HPDE6-E6E7 (cell line): Measurements from ENCODE around the gene COPA.
"Not testable (repeated sequence)": the region's sequence is repeated elsewhere in the genome, so short reads cannot be mapped to it uniquely, and the experiment has no call there.

Experiments
- DNase-seq: peaks from one replicate; pipeline ENCODE4 v3.0.0; 2011; ENCODE audit warnings: missing footprints; ENCODE audit errors: extremely low spot score

COPA gene

DNA sequence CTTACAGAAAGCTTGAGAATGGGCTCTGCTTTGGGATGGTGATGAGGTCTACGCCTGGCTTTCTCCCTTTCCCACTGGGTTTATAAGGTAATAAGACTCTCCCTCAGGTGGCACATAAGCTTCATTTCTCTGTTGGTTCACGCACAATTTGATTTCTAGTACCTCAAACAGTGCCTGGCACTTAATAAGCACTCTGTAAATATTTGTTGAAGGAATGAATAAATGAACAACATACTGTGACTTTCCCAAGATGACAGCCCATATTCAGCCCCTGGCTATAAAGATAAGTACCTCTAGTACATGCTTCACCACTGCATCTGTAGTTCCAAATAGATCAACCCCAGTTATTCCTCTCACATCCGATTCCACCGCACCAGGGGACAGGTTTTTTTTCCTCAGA, 17.8 kb downstream of the COPA start:
- DNase-seq: no peak

GRCh38 chr1:160322831-160323230, 20.2 kb downstream of the COPA start:
- no peak for DNase-seq

DNA sequence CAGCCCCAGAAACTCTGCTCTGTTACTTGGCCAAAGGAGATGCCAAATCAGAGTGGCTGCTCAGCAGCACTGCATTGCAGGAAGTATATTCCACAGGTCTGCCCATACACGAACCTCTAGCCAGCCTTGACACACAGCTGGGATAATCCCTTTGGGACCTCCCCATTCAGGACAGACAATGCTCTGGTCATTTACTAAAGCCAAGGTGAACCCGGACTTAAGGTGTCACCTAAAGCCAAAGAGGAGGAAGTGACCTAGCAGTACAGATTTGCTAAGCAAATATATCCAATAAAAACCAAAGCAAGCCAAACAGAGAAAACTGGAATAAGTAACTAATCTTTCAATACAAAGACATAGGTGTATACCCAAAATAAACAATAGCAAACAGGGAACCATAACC, 27.7 kb downstream of the COPA start:
- no peak for DNase-seq

- DNase-seq: no peak
Observed at GRCh38 chr1:160309571-160309970, 33.5 kb downstream of the COPA start.

GRCh38 chr1:160309185-160309557, 33.9 kb downstream of the COPA start:
- DNase-seq: no peak

DNA sequence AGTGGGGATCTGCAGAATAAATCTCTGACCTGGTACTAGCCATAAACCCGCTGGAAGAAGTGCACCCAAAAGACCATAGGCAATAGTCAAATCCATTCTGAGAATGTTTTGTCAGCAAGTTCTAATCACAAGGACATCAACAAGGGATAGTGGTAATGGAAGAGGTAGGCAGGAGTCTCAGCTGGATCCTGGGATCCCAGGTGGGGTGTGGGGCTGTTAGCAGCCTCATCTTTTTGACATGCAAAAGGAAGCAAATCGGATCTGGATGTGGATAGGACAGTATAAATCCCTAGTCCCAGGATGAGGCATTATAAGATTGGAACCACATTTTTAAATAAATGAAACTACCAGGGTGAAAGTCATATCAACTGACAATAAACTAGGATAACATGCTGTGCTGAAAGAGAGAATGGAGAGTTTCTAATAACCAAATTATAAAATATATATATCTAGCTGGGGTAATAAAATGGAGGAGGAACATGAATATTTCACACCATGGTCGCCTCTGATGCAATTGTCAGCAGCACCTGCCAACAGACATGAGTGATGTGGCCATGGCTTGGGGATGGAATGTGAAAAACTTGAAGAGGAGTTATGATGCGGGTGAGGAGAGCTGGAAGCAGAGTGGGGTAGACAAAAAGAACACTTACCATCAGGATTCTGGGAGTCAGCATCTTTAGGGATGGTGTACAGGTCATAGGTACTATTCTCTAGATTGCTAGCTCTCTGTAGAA, 34.4 kb downstream of the COPA start:
- no peak for DNase-seq

GRCh38 chr1:160307118-160307791, 35.8 kb downstream of the COPA start:
- no peak for DNase-seq

DNA sequence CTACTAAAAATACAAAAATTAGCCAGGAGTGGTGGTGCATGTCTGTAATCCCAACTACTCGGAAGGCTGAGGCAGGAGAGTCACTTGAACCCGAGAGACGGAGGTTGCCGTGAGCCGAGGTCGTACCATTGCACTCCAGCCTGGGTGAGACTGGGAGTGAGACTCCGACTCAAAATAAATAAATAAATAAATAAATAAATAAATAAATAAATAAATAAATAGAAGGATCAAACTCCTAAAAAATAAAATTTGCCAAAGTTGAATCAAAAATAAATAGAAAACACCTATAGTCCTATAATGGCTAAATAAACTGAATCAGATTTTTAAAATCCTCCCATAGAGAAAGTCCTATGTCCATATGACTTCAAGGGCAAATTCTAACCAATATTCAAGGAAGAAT, 42.9 kb downstream of the COPA start:
- no peak for DNase-seq

DNA sequence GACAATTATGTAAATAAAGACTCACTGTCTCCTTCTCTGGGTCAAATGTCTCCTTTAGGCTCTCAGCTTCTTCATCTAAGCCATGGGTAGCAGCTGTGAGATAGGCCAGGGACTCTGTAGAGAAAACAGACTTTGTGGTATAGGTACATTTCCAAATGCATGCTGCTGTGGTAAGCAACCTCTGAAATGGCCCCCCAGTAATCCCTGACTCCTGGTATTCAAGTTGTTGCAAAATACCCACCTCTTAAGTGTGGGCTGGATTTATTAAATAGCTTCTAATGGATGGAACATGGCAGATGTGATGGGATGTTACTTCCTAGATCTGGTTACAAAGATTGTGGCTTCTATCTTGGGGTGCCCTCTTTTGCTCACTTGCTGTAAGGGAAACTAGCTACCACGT, 47.0 kb downstream of the COPA start:
- DNase-seq: no peak

- no peak for DNase-seq
Observed at GRCh38 chr1:160293020-160293968, 49.8 kb downstream of the COPA start.

GRCh38 chr1:160291248-160292220, 51.5 kb downstream of the COPA start:
- peak; percentile 54 for DNase-seq

DNA sequence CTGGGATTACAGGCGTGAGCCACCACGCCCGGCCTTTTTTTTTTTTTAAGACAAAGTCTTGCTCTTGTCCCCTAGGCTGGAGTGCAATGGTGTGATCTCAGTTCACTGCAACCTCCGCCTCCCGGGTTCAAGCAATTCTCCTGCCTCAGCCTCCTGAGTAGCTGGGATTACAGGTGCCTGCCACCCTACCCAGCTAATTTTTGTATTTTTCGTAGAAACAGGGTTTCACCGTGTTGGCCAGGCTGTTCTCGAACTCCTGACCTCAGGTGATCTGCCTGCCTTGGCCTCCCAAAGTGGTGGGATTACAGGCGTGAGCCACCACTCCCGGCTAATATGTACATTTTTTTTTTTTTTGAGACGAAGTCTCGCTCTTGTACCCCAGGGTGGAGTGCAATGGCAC, 55.3 kb downstream of the COPA start:
- DNase-seq: not testable (repeated sequence)

GRCh38 chr1:160285506-160285905, 57.5 kb downstream of the COPA start:
- DNase-seq: no peak

DNA sequence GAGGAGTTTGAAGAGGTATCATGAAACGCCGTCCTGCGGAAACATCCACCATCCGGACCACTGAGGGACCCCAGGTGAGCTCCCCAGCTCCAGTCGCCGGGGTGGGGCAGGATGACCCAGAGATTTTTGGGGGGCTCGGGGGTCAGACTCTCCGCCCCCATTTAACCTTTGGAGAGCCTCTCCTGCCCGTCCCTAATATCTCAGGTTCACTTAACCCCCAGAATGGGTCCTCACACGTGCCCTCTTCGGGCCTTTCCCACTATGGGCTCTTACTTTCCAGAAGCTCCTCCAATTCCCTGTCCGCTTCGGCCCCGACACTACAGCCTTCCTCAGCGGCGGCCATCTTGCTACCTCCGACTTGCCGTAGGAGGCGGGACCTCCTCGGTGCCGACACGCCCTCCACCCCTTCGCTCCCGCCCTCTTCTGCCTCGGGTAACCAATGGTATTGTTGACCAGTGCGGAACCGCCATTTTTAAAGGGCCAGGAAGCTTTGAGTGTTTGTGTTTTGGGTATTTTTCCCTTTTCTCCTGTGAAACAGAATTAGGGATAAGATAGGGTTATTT, 58.2 kb downstream of the COPA start, which contains the start of gene PEX19:
Gene PEX19 (minus strand): TSS at position 352 of the 563 bp plus-strand sequence. CDS start 9 bp downstream, at position 343.
- peak; percentile 93 for DNase-seq

- peak; percentile 23 for DNase-seq
Observed at GRCh38 chr1:160284220-160284781, 58.7 kb downstream of the COPA start.

DNA sequence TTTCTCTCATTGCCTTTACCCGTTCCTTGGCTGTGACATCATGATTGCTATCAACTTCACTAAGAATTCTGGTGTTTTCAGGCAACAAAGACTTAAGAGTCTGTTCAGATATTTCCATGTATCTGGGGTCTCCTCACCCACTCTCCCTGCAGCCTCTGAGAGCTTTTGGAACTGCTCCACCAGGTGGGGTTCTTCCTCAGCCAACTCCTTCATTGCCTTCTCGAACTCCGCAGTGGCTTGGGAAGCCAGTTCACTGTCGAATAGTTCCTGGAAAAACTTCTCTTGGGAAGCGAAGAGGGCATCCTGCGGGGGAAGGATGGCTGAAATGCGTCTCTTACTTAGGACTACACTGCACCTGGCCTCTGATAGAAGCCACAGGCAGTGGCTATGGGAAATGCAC, 60.2 kb downstream of the COPA start:
- no peak for DNase-seq

- no peak for DNase-seq
Observed at GRCh38 chr1:160277987-160278386, 65.1 kb downstream of the COPA start.

DNA sequence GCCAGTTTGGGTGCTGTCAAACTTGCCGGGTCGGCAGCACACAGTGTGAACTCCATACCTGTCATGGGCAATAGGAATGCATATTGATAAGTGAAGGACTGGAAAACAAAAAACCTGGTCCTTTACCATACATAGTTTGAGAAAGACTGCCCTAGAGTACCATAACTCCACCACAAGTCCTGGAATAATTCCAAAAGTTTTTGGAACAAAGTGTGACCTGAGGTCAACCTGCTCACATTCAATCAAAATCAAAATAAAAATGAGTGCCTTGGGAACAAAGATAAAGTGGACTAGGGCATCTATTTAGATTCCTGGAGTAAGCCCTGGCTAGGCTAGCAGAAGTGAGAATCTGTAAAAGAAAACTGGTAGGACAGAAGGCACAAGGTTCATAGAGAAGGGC, 65.7 kb downstream of the COPA start:
- DNase-seq: no peak

- no peak for DNase-seq
Observed at GRCh38 chr1:160271025-160271424, 72.0 kb downstream of the COPA start.

DNA sequence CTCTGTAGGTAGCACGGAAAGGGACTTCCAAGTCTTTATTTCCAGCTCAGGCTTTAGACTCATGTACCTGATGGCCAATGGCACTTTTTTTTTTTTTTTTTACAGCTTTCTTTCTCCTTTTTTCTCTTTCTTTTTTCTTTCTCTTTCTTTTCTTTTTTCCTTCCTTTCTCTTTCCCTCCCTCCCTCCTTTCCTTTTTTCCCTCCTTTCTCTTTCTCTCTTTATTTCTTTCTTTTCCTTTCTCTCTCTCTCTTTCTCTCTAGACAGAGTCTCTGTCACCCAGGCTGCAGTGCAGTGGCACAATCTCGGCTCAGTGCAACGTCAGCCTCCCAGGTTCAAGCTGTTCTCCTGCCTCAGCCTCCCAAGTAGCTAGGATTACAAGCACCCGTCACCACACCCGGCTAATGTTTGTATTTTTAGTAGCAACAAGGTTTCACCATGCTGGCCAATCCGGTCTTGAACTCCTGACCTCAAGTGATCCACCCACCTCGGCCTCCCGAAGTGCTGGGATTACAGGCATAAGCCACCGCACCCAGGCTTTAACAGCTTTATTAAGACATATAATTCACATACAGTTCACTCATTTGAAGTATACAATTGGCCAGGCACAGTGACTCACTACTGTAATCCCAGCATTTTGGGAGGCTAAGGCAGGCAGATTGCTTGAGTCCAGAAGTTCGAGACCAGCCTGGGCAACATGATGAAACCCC, 75.6 kb downstream of the COPA start:
- no peak for DNase-seq
